Measurements from ENCODE around the gene PANK4.

Gene PANK4

DNA sequence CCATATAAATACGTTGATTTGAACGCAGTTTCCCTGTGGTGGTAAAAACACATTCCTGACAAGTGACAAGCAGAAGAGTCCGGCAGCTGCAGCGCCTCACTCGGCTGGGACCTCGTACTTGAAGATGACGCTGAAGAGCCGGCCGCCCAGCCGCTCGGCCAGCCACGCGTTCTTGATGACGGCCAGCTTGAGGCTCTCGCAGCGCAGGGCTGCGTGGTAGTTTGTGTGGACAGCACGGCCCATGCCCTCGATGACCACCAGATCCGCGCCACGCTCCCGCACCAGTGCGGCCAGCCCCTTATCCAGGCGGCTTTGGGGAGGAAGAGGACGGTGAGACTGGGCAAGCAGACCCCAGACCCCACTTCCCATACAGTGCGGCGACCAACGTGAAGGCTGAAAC is 17.6 kb downstream of the PANK4 start:
- DNase-seq: no peak

DNA sequence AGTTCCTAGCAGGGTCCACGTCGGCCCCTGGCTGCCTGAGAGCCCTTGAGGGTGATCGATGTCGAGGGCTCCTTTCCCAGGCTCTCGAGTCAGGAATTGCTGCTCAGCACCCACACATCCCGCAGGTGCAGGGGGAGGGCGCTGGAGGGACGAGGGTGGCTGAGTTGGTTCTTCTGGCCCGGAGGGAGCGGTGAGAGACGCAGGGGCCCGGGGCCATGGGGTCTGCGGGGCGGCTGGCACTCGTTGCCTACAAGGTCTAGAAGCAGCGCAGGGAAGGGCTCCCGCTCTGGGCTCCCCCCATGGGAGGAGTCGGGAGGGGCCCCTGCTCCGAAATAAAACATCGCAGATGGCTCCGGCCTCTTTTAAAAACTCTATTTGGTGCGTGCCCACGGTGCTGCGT is 18.2 kb downstream of the PANK4 start:
- DNase-seq: no peak

GRCh38 chr1:2507744-2508155 is 18.6 kb downstream of the PANK4 start:
- no peak for DNase-seq

DNA sequence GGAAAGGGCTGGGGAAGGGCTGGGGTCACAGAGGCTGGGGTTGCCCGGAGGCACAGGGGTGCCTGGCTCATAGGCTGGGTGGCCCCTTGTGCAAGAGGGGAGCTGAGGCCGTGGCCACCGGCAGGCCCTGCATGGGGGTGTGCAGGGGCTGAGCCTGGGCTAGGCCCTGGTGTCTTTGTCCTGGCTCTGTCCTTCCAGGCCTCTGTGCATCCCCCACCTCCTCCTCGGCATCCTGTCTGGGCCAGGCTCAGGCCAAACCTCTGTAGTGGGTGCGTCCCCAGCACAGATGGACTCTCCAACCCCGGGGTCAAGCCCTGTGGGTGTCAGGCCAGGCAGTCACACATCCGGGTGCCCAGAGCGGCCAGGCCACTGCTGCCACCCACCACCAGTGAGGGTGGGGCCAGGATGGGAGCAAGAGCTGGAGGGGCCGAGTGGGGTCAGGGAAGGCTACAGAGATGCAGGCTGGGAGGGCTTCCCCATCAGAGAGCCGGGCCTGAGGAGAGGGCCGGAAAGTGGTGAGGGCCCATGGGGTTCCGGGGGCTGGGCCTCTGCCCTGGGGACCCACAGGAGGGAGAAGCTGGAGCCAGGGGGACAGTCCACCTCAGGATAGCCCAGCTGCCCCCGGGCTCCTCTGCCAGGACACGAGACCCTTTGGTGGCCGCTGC is 19.4 kb downstream of the PANK4 start:
- DNase-seq: no peak

DNA sequence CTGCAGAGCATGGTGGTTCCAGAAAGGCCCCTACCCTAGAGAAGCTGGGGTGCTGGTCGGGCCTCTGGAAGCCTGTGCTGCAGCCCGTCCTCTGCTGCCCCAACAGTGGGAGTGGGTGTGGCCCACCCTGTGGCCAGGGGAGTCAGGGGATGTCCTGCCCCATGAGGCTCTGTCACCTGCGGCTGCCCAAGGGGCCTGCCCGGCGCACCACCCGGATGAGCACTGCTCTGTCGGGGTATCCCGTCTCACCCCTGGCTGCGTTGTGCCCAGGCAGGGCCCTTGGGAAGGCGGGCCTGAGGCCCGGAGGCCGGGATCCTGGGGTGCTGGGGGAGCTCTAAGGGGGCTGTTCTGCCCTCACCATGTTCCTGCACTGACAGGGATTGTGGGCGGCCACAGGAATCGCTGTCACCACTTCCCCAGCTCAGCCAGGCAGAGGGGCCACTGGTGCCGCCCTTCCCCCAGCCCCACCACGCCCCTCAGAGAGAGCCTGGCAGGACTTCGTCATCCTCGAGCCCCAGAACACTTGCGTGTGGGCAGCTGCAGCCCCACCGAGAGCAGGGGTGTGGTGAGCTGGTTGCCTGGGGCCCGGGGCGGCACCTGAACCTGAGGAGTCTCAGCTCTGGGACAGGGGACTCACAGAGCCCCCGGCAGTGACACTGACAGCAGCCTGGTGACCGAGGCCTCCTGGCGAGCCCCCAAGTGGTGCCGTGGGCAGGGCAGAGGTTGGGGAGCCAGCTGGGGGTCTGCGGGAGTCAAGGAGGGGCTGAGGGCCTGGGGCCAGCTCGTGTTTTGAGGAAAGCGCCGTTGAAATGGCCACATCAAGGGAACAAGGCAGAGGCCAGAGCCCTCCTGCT is 20.2 kb downstream of the PANK4 start:
- DNase-seq: no peak

- DNase-seq: no peak
These were observed 20.9 kb downstream of the PANK4 start for GRCh38 chr1:2505461-2505994.

- no peak for DNase-seq
These were observed 21.5 kb downstream of the PANK4 start for GRCh38 chr1:2504949-2505272.

GRCh38 chr1:2504225-2504948 is 22.0 kb downstream of the PANK4 start:
- no peak for DNase-seq

- DNase-seq: no peak
These were observed 22.7 kb downstream of the PANK4 start for GRCh38 chr1:2503554-2504224.

GRCh38 chr1:2502661-2503553 is 23.5 kb downstream of the PANK4 start:
- no peak for DNase-seq

DNA sequence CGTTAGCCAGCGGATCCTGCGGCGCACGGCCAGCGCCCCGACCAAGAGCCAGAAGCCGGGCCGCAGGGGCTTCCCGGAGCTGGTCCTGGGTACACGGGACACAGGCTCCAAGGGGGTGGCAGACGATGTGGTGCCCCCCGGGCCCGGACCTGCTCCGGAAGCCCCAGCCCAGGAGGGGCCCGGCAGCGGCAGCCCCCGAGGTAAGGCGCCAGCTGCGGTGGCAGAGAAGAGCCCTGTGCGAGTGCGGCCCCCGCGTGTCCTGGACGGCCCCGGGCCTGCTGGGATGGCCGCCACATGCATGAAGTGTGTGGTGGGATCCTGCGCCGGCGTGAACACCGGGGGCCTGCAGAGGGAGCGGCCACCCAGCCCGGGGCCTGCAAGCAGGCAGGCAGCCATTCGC is 24.2 kb downstream of the PANK4 start:
- DNase-seq: no peak

DNA sequence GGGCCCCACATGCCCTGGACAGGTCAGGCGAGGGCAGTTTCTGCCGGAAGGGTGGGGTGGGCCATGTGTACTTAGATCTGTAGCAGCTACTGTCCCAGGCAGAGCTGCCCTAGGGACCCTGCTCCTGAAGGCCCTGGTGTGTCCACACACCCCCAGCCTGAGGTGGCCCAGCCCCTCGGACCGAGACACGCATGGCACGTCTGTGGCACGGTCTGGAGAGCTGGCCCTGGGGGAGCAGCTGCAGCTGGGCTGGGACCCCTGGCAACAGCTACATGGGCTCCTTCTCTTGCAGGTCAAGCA is 24.6 kb downstream of the PANK4 start:
- no peak for DNase-seq

- DNase-seq: no peak
These were observed 25.2 kb downstream of the PANK4 start for GRCh38 chr1:2501041-2501819.

- DNase-seq: no peak
These were observed 26.3 kb downstream of the PANK4 start for GRCh38 chr1:2499986-2500596.

DNA sequence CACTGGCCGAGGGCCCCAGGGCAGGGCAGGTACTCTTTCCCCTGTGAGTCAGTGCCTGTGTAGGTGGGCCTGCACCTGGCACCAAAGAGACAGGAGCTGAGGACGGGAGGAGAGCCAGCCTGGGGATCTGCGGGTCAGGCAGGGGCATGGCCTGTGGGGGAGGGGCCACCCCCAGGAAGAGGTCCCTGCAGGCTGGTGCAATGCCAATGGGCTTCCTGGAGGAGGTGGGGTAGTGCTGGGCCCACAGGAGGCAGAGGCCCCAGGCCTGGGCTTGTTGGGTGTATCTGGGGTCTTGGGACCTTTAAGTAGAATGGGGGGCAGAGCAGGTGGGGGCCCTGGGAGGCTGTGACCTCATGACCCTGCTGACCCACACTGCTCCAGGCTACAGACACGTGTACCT is 27.1 kb downstream of the PANK4 start:
- DNase-seq: no peak

DNA sequence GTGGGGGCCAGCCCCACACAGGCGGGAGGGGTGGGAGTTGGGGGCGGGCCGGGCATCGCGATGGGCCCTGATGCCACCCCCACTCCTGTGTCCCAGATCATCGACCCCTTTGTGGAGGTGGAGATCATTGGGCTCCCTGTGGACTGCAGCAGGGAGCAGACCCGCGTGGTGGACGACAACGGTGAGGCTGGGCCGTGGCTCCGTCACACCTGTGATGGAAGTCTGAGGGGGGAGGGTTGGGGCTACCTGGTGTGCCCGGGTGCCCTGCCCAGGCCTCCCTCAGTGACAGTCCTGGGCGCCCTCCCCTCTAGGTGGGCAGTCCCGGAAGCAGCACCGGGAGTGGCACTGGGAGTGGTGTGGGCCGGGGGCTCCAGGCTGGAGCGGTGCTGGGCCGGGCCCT is 27.7 kb downstream of the PANK4 start:
- DNase-seq: no peak

DNA sequence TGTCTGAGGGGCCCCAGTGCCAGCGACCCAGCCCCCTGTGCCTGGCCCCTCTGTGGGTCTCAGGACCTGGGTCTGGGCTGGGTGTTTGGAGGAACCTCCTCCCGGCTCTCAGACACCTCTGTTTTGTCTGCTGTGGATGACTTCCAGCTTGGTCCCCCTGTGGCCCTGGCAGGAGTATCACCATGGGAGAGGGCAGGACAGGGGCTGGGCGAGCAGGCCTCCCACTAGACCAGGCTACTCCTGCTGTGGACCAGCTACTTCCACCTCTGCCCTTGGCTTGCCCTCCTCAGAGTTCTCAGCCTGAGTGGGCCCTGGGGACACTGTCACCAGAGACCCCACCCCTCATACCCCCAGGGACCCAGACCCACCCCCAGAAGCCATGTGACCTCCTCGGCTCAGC is 28.5 kb downstream of the PANK4 start:
- DNase-seq: no peak

DNA sequence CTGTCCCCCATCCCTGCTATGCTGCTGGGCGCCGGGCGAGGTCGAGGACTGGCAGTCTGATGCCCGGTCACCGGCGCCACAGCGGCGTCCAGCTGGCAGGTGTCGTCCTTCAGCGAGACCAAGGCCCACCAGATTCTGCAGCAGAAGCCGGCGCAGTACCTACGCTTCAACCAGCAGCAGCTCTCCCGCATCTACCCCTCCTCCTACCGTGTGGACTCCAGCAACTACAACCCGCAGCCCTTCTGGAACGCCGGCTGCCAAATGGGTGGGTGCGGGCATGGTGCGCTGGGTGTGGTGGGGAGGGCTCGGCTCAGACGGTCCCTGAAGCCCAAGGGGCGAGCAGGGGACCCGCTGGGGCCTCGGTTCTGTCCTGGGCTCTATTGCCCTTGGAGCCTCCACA is 29.6 kb downstream of the PANK4 start:
- no peak for DNase-seq

GRCh38 chr1:2496087-2496622 is 30.2 kb downstream of the PANK4 start:
- no peak for DNase-seq

- DNase-seq: no peak
These were observed 30.9 kb downstream of the PANK4 start for GRCh38 chr1:2495546-2495945.

DNA sequence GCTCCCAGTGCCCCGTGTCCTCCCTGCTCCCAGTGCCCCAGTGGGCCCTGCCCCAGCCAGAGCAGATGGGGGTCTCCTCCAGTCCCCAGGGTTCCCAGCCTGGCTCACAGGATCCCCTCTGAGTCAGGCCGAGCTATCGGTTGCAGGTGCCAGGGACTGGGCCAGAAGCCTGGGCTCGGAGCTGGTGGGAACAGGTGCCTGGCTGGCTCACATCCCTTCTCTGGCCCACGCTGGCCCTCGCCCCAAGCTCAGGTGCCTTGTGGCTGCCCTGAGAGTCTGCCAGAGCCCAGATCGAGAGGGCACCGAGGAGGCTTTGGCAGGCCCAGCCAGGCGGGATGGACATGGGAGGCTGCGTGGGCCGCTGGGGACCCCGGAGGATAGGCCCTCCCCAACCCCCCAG is 31.4 kb downstream of the PANK4 start:
- no peak for DNase-seq
